Peyer's patch (tissue), 4 donors: ENCODE measurements around the gene PRPSAP1.

Experiments
- POLR2A ChIP-seq, 2 donors: fragments of 450-650 bp; IDR thresholded peaks; one replicate each; pipeline ENCODE4 v1.5.1; 2017; ENCODE audit warnings: antibody characterized with exemption in 2 of 2, mild to moderate bottlenecking in 2 of 2, moderate library complexity in 2 of 2
- TF ChIP-seq, protein P1 (sequence below), 6 experiments: fragments of 450-650 bp in 4 of 6; fragments of 200-600 bp in 2 of 6; sonication (generic) in 1 of 6; IDR thresholded peaks; one replicate each; pipeline ENCODE4 v1.5.1; 2017 to 2019; ENCODE audit warnings: antibody characterized with exemption in 6 of 6, mild to moderate bottlenecking in 3 of 6, moderate library complexity in 1 of 6

DNA sequence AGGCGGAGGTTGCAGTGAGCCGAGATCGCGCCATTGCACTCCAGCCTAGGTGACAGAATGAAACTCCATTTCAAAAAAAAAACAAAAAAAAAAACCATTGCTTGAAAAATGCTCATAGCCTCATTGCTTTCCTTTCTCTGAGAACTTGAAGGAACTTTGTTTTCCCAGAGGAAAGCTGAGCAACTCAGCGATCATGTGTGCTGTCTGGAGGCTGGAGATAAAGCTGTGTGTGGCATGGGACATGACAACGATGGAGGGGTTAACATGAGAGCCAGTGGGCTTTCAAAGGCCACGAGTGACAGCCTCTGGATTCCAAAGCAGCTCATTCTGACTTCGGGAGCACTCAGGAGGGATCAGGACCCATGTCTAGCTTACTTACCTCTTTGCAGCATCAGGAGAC, 24.1 kb downstream of the PRPSAP1 start:
- TF ChIP-seq, protein P1, sequence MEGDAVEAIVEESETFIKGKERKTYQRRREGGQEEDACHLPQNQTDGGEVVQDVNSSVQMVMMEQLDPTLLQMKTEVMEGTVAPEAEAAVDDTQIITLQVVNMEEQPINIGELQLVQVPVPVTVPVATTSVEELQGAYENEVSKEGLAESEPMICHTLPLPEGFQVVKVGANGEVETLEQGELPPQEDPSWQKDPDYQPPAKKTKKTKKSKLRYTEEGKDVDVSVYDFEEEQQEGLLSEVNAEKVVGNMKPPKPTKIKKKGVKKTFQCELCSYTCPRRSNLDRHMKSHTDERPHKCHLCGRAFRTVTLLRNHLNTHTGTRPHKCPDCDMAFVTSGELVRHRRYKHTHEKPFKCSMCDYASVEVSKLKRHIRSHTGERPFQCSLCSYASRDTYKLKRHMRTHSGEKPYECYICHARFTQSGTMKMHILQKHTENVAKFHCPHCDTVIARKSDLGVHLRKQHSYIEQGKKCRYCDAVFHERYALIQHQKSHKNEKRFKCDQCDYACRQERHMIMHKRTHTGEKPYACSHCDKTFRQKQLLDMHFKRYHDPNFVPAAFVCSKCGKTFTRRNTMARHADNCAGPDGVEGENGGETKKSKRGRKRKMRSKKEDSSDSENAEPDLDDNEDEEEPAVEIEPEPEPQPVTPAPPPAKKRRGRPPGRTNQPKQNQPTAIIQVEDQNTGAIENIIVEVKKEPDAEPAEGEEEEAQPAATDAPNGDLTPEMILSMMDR (IDR thresholded peaks at IDR 0.05), result no peak
- no peak for TF ChIP-seq POLR2A (IDR thresholded peaks at IDR 0.05)
